ENCODE results near the gene ANO10. TPM values are rescaled to one million over a fixed set of nuclear protein-coding genes. Genes with fewer than 3 reads are reported as not detected.

ANO10 gene
- total RNA-seq, 6 experiments from 2014 or later = 10.5 to 24.1 (median 13.6) TPM

GRCh38 chr3:43435706-43436105, 186.1 kb downstream of the ANO10 start:
- intact Hi-C loops (cut with DNase I) = no loop called here
- no peak for ATAC-seq
- TF ChIP-seq POLR2A (IDR thresholded peaks at IDR 0.05) (no peak), CTCF (IDR thresholded peaks at IDR 0.05) (no peak)
- Histone ChIP-seq H3K36me3 (no peaks in the 10 kb centered on the region), H3K4me3 (no peak overlapping the region), H3K9me3 (no peaks in the 10 kb centered on the region), H3K27ac (no peak overlapping the region), H3K4me1 (peaks cover 0 to 2% (median 0%) of the 10 kb centered on the region in 4 donors), H3K27me3 (no peaks in the 10 kb centered on the region)
- DNase-seq = no peak

GRCh38 chr3:43434431-43434830, 187.4 kb downstream of the ANO10 start:
- no peak for ATAC-seq
- Histone ChIP-seq H3K4me1 (peaks cover 0 to 2% (median 0%) of the 10 kb centered on the region in 4 donors), H3K4me3 (no peak overlapping the region), H3K9me3 (no peaks in the 10 kb centered on the region), H3K36me3 (no peaks in the 10 kb centered on the region), H3K27me3 (no peaks in the 10 kb centered on the region), H3K27ac (no peak overlapping the region)
- WGBS (ENCODE audit: insufficient coverage, low coverage, low lambda C conversion rate, missing lambda C conversion rate) = 89% methylated on average over 2 of the region's 2 CpGs
- intact Hi-C loops (cut with DNase I) = no loop called here
- TF ChIP-seq POLR2A (IDR thresholded peaks at IDR 0.05) (no peak), CTCF (IDR thresholded peaks at IDR 0.05) (no peak)
- DNase-seq = no peak

- intact Hi-C loops (cut with DNase I) = no loop called here
Observed at GRCh38 chr3:43432462-43432861, 189.3 kb downstream of the ANO10 start.

GRCh38 chr3:43426388-43426787, 195.4 kb downstream of the ANO10 start:
- intact Hi-C loops (cut with DNase I) = no loop called here
- Histone ChIP-seq H3K27me3 (no peaks in the 10 kb centered on the region), H3K27ac (no peak overlapping the region), H3K4me1 (no peaks in the 10 kb centered on the region), H3K36me3 (no peaks in the 10 kb centered on the region), H3K9me3 (no peaks in the 10 kb centered on the region), H3K4me3 (no peak overlapping the region)
- WGBS (ENCODE audit: insufficient coverage, low coverage, low lambda C conversion rate, missing lambda C conversion rate) = 64% methylated on average over 1 of the region's 1 CpG
- DNase-seq = no peak
- no peak for ATAC-seq
- TF ChIP-seq POLR2A (IDR thresholded peaks at IDR 0.05) (no peak), CTCF (IDR thresholded peaks at IDR 0.05) (no peak)

More at GRCh38 chr3:43432462-43432861, 189.3 kb downstream of the ANO10 start:
- DNase-seq (no peak), ATAC-seq (no peak)
- H3K27ac ChIP-seq = no peak overlapping the region
- no peaks in the 10 kb centered on the region for H3K27me3 ChIP-seq
- no peaks in the 10 kb centered on the region for H3K9me3 ChIP-seq
- WGBS (ENCODE audit: insufficient coverage, low coverage, low lambda C conversion rate, missing lambda C conversion rate) = 79% methylated on average over 2 of the region's 2 CpGs
- H3K4me3 ChIP-seq = no peak overlapping the region
- H3K36me3 ChIP-seq = no peaks in the 10 kb centered on the region
- H3K4me1 ChIP-seq = peaks cover 0 to 2% (median 0%) of the 10 kb centered on the region in 4 donors
- TF ChIP-seq CTCF (IDR thresholded peaks at IDR 0.05) (no peak), POLR2A (IDR thresholded peaks at IDR 0.05) (no peak)

- TF ChIP-seq POLR2A (IDR thresholded peaks at IDR 0.05) = no peak
- no peak for TF ChIP-seq CTCF (IDR thresholded peaks at IDR 0.05)
- H3K4me3 ChIP-seq = no peak overlapping the region
- no peaks in the 10 kb centered on the region for H3K27me3 ChIP-seq
- 100% methylated on average over 4 of the region's 4 CpGs for whole genome bisulfite sequencing (ENCODE audit: insufficient coverage, low coverage, low lambda C conversion rate, missing lambda C conversion rate)
- no peak for ATAC-seq
- no peaks in the 10 kb centered on the region for H3K36me3 ChIP-seq
- no peaks in the 10 kb centered on the region for H3K4me1 ChIP-seq
- no peaks in the 10 kb centered on the region for H3K9me3 ChIP-seq
- DNase-seq = no peak
- intact Hi-C loops (cut with DNase I) = no loop called here
- H3K27ac ChIP-seq = no peak overlapping the region
Observed at GRCh38 chr3:43425829-43426228, 196.0 kb downstream of the ANO10 start.
